Endometrium (tissue), 2 donors: ENCODE data around the gene TOM1.
"Not testable (repeated sequence)": the region's sequence is repeated elsewhere in the genome, so short reads cannot be mapped to it uniquely, and the experiment has no call there.

Source experiments
- FAIRE-seq: peaks from 2 replicates; lab custom pipeline; 2012; peaks lifted over from hg19 to GRCh38; lab: Jason Lieb, UNC
- donor health status: control.
- donor health status: control.

TOM1 gene

GRCh38 chr22:35346596-35347220, 47.0 kb downstream of the TOM1 start:
- FAIRE-seq = no peak

- FAIRE-seq = no peak
Observed at GRCh38 chr22:35347462-35347861, 47.8 kb downstream of the TOM1 start.

DNA sequence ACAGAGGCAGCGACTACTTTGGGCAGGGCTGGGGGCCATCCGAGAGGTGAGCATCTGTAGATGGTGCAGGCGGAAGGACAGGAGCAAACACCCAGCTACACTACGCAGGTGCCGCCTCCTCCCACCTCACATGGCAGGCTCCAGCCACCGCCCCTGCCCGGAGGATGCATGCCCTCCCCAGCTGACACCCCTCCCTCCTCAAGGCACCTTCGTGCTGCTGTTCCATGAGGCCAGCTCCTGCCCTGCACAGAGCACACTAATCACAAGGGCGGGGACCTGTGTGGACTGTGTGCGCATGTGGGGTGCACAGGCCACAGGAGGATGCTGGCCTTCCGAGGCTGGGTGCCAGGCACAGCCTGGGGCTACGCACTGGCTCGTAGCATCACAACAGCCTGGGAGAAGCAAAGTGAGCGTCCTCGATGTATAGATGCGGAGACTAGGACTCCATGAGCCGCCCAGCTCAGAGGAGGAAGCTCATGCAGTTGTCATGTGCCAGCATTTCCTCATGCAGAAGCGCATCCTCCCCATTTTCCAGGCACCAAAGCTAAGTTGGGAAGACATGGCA, 48.4 kb downstream of the TOM1 start:
- no peak for FAIRE-seq

DNA sequence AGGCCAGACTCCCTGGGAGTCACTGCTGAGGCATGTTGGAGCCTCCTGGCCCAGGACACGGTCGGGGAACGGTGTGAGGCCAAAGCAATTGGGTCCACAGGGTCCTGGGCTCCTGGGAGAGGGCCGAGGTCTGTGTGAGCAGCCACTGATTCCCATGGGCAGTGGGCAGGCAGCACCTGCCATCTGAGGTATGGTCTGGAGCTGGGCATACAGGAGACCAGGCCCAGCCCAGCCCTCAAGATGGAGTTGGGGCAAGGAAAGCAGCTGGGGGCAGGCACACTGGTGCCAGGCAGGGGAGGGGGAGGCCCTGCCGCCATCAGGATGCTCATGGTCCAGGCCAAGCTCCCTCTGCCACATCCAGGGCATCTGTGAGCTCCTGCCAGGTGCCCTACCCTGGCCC, 49.0 kb downstream of the TOM1 start:
- FAIRE-seq = no peak

DNA sequence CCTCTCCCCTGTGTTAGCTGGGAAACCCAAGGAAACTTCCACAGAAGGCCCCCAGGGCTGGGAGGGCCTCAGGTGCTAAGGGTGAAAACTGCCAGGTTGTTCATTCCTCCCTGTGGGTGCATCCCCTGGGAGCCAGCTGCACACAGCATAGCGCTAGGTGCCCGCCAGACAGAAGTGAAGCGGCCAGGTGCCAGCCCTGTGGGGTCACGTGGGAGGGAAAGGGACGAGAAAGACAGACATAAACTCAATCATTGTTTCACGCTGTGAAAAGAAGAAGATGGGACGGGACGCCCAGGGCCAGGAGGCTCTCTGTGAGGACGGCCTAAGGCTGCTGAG, 49.6 kb downstream of the TOM1 start:
- FAIRE-seq = no peak

DNA sequence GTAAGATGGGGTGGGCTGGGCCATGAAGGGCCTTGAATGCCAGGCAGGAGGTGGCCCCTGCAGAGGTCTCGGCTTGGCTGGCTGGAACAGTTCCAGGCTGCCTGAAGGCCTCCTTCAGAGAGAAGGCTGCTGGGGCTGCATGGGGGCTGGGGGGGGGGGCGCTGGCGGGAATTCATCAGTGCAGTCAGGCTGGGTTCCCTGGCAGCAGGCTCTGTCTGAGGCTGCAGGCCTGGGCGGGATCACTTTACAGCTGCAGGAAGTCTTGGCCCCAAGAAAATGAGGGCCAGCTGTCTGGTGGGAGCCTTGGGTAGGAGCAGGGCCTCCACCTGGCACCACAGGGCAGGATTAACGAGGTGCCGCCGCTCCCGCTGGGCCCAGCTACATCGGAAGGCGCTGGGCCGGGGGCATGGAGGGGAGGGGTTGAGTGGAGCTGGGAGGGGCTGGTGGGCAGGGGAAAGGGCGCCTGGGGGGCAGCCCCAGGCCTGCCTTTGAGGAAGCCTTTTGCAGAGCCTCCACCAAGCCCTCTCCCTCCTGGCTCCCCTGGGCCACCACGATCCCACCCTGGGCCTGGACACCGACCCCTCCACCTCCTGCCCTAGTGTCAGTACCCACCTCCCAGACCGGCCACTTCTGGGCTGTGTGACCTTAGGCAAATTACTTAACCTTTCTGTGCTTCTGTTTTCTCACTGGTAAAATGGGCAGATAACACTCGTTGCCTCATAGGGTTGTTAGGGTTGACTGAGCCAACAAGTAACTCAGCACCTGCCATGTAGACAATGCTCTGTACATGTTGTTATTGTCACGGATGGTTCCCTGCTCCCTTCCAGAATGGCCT, 50.2 kb downstream of the TOM1 start:
- no peak for FAIRE-seq

GRCh38 chr22:35350539-35351503, 51.1 kb downstream of the TOM1 start:
- FAIRE-seq = no peak

DNA sequence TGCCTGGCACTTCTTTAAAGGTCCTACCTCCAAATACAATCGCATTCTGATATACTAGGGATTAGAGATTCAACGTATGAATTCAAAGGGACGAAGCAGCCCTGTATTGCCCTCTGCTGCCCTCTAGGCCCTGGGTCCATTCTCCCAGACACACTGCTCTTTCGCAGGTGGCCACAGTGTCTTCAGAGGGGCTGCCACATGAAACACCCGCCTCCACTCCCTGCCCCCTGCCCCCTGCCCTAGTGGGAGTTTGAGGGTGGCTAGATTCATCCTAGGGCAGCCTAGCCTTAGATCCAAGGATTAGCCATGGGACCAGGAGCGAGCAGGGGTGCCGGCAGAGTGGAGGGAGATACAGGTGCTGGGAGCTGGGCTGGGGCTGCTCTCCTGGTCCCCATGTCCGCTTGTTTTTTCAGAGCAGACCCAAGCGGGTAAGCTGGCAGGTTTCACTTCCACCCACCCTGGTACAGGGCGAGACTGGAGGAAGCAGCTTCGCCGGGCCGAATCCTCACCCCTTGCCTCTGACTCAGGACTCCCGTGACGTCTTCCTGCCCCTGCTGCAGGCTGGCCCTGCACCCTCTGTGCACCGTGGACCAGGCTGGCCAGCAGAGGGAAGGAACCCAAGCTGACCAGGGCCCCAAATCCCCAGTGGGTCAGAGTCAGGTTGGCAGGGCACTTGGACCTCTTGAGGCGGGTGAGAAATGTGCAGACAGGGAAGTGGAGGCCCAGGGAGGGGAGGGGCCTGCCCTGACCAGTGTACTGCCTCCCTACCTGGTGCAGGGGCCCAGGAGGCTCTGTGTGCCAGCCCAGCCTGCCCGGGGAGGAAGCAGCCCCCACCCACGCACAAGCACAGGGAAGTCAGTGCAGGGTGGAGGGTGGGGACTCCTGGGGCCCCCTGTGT, 52.8 kb downstream of the TOM1 start:
- FAIRE-seq = no peak

GRCh38 chr22:35353318-35353717, 53.6 kb downstream of the TOM1 start:
- FAIRE-seq = no peak

DNA sequence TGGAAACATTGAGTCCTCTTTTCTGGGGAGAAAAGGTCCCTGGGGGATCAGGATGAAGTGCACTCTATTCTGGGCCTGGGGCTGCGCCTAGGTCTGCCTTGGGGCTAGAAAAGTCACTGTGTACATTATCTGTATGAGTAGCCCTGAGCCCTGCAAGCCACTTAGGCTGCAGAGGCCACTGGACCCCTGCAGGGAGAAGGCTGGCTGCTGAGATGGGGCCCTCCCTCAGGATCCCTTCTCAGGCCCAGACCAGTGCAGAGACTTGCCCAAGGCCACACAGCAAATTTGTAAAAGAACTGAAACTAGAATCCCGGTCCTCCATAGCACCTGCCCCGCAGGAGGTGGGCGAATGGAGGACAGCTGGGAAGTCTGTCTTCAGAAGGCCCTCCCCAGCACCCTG, 54.4 kb downstream of the TOM1 start:
- no peak for FAIRE-seq

GRCh38 chr22:35357883-35358621, 58.4 kb downstream of the TOM1 start:
- FAIRE-seq = no peak

- FAIRE-seq = no peak
Observed at GRCh38 chr22:35359380-35360065, 59.8 kb downstream of the TOM1 start.

GRCh38 chr22:35361001-35361558, 61.4 kb downstream of the TOM1 start:
- FAIRE-seq = no peak

GRCh38 chr22:35363566-35364086, 63.9 kb downstream of the TOM1 start:
- FAIRE-seq = no peak

DNA sequence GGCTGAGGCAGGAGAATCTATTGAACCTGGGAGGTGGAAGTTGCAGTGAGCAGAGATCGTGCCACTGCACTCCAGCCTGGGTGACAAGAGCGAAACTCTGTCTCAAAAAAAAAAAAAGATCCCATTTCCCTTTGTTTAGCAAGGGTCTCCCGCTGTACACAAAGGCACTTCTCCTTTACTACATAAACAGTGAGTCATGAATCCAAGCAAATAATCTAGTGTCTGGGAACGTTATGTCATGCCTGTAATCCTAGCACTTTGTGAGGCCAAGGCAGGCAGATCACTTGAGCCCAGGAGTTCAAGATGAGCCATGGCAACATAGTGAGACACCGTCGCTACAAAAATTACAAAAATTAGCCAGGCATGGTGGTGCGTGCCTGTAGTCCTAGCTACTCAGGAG, 64.5 kb downstream of the TOM1 start:
- FAIRE-seq = not testable (repeated sequence)

GRCh38 chr22:35367331-35367886, 67.7 kb downstream of the TOM1 start:
- FAIRE-seq = no peak

GRCh38 chr22:35368386-35368785, 68.7 kb downstream of the TOM1 start:
- FAIRE-seq = no peak

- FAIRE-seq = no peak
Observed at GRCh38 chr22:35369996-35370395, 70.3 kb downstream of the TOM1 start.

DNA sequence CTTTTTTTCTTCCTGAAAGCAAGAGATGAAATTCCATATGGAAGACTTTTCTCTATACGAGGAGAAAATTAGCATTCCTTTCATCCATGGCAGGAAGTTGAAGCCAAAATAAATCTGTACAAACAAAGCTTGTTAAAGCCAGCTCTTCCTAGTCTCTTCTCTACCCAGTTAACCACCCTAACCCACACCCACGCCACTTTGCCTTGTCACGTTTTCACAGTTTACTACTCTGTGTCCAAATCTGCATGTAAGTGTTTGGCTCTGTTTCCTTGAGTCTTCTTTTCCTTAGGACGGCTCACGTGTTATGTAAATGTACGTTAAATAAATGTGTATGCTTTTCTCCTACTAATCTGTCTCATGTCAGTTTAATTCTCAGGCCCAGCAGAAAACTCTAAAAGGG, 74.1 kb downstream of the TOM1 start:
- no peak for FAIRE-seq
